HG02763 (cell line): ENCODE measurements around the gene SEPTIN11.
"Not testable (repeated sequence)": the region's sequence is repeated elsewhere in the genome, so short reads cannot be mapped to it uniquely, and the experiment has no call there.

ENCODE experiments used
- ATAC-seq: cut with Tn5 transposase; IDR thresholded peaks from one replicate; pipeline ENCODE4 v1.9.1; 2021; ENCODE audit warnings: mild to moderate bottlenecking, moderate library complexity; ENCODE audit not compliant: unreplicated experiment

The SEPTIN11 gene

GRCh38 chr4:76951672-76952010, 2.1 kb downstream of the SEPTIN11 start:
- ATAC-seq: no peak

- no peak for ATAC-seq
These were observed 2.5 kb downstream of the SEPTIN11 start for GRCh38 chr4:76952071-76952470.

DNA sequence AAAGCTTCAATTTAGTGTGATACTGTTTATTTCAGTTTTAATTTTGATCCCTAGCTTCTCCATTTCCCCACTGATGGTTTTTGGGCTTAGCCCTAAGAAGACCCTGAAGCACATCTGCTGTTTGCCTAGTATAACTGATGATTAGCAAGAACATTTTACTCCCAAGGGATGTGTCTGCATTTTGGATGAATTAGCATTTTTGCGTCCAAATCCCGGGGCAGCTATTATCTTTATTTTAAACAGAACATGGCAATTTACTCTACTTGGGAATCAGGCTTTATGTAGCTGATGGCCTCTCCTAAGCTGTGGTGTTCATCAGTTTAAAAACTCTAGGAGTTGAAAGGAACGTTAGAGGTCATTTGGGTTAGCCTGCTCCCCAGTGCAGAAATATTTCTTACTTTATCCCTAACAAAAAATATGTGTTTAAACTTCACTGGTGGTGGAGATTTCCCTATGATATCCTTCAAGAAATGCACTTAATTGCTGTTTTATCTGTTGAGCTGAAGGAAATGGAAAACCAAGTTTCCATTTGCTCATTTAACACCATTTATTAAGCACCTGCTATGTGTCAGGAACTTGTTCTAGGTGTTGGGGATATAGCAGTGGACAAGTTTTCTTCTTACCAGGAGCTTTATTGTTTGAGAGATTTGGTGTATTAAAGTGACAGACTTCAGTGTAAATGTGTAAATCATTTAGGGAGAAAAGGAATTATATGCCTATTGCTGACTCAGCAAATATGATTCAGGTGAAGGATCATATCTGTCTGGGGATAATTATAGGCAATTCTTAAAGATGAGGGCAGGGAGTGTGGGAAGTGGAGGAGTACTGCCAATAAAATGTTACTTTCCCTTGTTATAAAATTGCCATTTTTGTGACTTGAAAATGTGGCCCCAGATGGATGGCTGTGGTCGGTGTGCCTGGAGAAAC, 3.4 kb downstream of the SEPTIN11 start:
- no peak for ATAC-seq

GRCh38 chr4:76953956-76954355, 4.4 kb downstream of the SEPTIN11 start:
- ATAC-seq: no peak

DNA sequence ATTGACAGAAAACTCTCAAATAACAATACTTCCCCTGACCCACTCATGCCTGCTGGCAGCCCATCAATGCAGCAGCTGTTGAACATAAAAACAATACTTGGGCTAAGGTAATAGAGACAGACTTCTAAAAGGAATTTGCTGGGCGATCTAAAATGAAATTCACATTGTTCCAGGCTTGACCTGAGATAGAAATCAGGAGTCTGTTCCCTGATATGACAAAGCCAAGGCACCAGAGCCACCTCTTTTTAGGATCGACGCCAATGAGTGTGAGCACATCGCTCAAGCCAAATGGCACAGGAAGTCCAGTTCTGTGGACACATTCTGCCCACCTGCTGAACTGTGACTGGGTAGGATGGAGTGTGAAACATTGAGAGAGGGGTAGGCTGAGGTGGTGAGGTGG, 4.9 kb downstream of the SEPTIN11 start:
- no peak for ATAC-seq

- ATAC-seq: no peak
These were observed 5.6 kb downstream of the SEPTIN11 start for GRCh38 chr4:76955182-76955581.

DNA sequence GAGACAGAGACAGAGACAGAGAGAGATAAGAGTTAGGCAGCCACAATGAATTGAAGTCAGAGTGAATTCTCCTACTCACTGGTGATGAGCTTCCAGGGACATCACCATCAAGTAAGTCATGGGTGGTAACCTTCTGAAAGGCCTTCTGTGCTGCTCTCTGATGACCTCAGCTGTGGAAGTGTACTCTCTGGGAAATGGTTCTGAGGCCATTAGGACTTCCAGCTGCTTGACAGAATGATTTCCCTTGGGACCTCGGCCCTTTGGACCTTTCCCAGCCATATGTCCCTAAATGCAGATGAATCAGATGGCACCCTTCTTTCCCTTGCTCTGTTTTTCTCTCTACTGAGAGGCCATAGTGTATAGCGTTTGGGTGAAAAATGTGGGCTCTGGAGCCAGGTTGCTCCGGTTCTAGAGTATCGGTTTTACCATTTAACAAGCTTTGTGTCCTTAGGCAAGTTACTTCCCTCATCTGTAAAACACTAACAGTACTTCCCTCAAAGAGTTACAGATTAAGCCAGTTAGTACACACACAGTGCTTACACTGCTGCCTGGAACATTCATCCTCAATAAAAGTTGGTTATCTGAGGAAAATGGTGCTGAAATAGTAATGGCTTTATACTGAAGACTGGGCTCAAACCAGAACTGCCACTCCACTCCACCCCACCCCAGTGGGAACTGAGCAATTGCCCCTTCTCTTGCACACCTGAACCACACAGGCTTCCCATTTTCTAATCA, 7.6 kb downstream of the SEPTIN11 start:
- ATAC-seq: no peak

DNA sequence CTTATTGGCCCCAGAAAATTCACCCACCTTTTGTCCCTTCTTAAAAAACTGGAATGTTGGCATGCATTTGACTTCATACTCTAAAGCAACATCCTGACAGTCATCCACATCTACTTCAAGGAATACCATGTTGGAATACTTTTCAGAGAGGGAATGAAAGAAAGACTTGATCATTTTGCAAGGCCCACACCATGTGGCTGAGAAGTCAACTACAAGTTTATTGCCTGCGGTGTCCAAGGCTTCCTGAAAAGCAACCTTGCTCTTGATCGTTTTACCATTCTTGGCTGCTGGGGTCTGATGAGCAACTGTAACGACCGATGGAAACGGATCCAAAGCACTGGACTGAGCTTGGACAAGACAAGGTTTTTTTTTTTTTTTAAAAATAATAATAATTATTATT, 9.3 kb downstream of the SEPTIN11 start:
- ATAC-seq: no peak

- peak; percentile 71 for ATAC-seq
These were observed 10.5 kb downstream of the SEPTIN11 start for GRCh38 chr4:76960014-76960413.

DNA sequence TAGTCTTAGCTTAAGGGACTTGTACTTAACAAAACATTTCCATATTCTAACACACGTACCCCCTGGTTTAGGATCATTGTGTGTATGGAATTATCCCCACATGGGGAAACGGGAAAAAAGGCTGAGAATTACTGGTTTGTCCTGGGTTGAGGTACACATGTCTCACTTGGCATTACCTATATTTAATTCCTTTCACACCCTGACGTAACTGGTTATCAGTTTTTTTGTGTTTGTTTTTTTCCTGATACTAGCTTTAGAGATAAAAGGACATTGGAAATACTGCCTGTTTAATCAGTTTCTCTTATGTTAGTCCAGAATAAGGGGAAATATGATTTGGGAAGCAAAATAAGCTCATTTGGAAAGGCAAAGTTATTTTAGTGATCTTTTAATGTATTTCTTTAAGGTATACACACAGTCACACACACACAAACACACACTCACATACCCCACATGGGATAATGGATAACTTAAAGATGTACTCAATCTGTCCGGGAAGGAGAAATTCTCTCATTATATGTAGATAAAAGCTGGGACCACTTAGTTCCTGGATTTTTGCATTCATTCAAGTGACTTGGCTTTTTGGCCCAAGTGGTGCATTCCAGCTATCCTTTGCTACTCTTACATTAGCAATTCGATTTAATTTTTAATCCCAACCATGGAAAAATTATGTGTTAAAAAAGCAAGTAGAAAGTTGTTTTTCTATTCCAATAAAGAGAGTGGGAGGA, 13.0 kb downstream of the SEPTIN11 start:
- ATAC-seq: no peak

DNA sequence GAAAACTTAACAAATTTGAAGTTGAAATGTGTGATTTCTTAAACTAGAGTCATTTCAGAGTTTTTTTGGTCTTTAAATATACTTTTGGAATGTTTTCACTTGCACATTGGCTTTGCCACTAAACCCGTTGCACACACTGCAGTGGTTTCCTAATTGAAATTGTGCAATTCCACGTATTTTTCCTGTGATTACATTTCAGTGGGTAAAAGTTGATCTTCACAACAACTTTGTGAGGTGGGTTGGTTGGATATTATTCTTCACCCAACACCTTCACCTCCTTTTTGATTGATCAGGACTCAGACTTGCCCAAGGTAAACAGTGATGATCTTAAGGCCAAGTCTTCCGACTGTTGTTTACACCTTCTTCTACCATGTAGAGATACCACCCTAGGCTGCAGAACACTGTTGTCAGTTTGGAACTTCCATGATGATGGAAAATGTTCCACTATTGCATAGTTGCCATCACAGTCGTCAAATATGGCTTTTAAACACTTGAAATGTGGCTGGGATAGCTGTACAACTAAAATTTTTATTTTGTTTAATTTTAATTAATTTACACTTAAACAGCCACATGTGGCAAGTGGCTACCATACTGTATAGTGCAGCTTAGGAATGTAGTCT, 13.7 kb downstream of the SEPTIN11 start:
- ATAC-seq: no peak

DNA sequence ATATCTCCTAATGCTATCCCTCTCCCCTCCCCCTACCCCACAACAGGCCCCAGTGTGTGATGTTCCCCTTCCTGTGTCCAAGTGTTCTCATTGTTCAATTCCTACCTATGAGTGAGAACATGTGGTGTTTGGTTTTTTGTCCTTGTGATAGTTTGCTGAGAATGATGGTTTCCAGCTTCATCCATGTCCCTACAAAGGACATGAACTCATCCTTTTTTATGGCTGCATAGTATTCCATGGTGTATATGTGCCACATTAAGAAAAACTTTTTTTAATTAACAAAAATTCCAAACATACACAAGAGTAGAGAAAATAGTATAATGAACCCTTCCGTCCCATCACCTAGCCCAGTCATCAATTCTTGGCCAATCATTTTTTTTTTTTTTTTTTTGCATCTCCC, 14.4 kb downstream of the SEPTIN11 start:
- not testable (repeated sequence) for ATAC-seq

GRCh38 chr4:76964769-76965168, 15.2 kb downstream of the SEPTIN11 start:
- ATAC-seq: no peak

DNA sequence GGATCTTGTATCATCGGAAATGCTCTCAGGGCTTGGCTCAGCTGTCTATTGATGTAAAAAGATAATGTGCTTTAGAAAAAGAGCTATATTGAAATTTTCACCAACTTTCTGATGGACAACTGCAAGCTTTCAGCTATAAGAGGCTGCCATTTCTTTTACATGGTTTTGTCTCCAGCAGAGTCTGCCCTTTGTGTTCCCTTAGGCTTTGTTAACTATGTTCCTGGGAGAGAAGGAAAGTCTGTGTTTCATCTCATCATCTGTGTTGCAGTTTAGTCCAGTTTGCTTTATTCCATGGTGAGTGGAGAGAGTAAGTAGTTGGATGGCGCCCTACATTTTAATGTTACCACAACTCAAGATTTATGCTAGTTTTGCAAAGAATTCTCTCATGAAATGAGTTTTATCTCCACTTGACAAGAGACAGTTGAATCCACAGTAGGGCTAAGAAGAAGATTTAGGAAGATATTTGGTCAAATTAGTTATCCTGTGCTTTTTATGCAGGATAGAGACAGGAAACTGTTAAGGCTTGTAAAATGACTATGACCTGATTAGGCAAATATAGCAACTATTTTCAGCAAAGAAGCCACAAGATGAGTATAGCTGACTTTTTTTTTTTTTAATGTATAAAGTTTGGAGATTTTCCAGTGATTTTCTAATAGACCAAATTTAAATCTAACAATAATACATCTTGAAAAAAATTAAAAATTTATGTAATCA, 16.5 kb downstream of the SEPTIN11 start:
- ATAC-seq: no peak

GRCh38 chr4:76968937-76969336, 19.4 kb downstream of the SEPTIN11 start:
- no peak for ATAC-seq

DNA sequence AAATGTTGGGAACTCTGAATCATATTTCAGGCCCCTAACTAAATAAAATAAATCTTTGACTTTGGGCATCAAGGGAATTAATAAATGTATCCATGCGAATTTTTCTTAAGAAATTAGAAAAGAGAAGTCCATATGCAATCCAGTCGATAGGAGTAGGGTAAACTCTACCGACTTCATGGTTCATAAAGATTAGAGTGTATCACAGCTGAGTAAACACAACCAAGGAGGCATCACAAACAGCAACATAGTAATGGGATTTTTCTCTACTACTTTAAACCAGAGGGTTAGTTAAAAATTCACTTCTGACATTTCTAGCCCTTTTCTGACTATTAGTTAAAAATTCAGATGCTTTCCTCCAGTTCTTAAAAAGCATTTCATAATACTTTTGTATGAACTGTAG, 19.9 kb downstream of the SEPTIN11 start:
- ATAC-seq: no peak

GRCh38 chr4:76969941-76970529, 20.5 kb downstream of the SEPTIN11 start:
- ATAC-seq: no peak

- ATAC-seq: no peak
These were observed 22.8 kb downstream of the SEPTIN11 start for GRCh38 chr4:76972306-76972705.

DNA sequence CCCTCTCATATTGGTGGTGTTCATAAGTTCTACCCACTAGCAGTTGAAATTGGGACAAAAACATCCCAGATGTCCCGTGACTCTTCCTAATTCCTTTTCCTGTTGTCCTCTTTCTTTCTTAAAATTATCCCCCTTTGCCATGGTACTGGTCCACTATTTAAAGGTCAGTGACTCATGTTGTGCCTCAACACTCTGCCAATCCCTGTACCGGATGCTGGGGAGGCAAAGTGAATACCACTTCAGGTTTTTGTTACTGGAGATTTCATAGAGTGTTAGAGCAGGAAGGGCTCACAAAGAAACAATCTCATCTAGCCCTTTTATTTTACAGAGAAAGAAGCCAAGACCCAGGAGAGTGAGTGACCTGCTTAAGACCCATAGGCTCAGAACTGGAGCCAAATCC, 24.6 kb downstream of the SEPTIN11 start:
- no peak for ATAC-seq

- no peak for ATAC-seq
These were observed 27.6 kb downstream of the SEPTIN11 start for GRCh38 chr4:76977113-76977512.
